K562 (cell line): ENCODE data around the gene EDA. TPM values are rescaled to one million over a fixed set of nuclear protein-coding genes. Genes with fewer than 3 reads are reported as not detected.

Experiments
- ATAC-seq: fragments of 200-7000 bp; cut with Tn5 transposase; 3 replicates; pipeline ENCODE4 v1.9.1; 2020; ENCODE audit warnings: moderate library complexity
- BruUV-seq: library from RNA; stranded (reverse); fragments of 400-500 nt; replicated peaks from 2 replicates; lab custom pipeline; 2021; lab: Mats Ljungman, UMichigan
- CTCF ChIA-PET: fragments of 300-600 bp; formaldehyde crosslinking; extraction: SDS; loops from one replicate; lab custom pipeline; 2021; ENCODE audit warnings: low intra/inter-chr PET ratio; lab: Yijun Ruan, JAX
- POLR2A ChIA-PET: fragments of 300-600, 350-650 bp; sonication (Branson Sonifier 250); formaldehyde crosslinking; extraction: SDS; loops from one replicate; lab custom pipeline; 2021; ENCODE audit warnings: antibody characterized with exemption, inconsistent platforms; lab: Yijun Ruan, JAX
- DNase-seq, 4 experiments: peaks; one replicate each; pipeline versions ENCODE4 v3.0.0 to v3.0.0-alpha.2; 2011 to 2018; ENCODE audit warnings: low spot score in 3 of 4, mixed read lengths in 3 of 4; ENCODE audit errors: extremely low read depth in 1 of 4
- FAIRE-seq: peaks from 2 replicates; lab custom pipeline; 2011; peaks lifted over from hg19 to GRCh38; lab: Jason Lieb, UNC
- H2AFZ ChIP-seq: 2 replicates; pipeline ENCODE4 v1.6.0; 2011; ENCODE audit warnings: low read depth, low read length, control low read depth, inconsistent platforms
- H3K27ac ChIP-seq: fragments of 200-600 bp; 3 replicates; pipeline ENCODE4 v1.8.0; 2011; ENCODE audit warnings: low read depth, mild to moderate bottlenecking, control low read depth, inconsistent platforms, low read length, moderate library complexity, mixed read lengths; ENCODE audit errors: extremely low read depth
- H3K27me3 ChIP-seq, 2 experiments: fragments of 300-600 bp in 1 of 2; 2 replicates in 1 of 2; 3 replicates in 1 of 2; pipeline versions ENCODE4 v1.6.0 to v1.8.0; 2011; ENCODE audit warnings: inconsistent platforms in 2 of 2, low read length in 2 of 2, mild to moderate bottlenecking in 1 of 2, mixed read lengths in 1 of 2, moderate library complexity in 1 of 2; ENCODE audit not compliant: control insufficient read depth in 2 of 2, insufficient read depth in 2 of 2
- H3K36me3 ChIP-seq: fragments of 300-600 bp; 3 replicates; pipeline ENCODE4 v1.8.0; 2011; ENCODE audit warnings: mild to moderate bottlenecking, low read length, inconsistent platforms; ENCODE audit not compliant: control insufficient read depth, insufficient read depth
- H3K4me1 ChIP-seq, 2 experiments: fragments of 200-600 bp in 1 of 2; replicated peaks in 1 of 2; 2 replicates in 1 of 2; 3 replicates in 1 of 2; pipeline versions ENCODE4 v1.5.1 to v1.8.0; 2011; ENCODE audit warnings: inconsistent platforms in 2 of 2, low read length in 2 of 2, mild to moderate bottlenecking in 1 of 2, mixed read lengths in 1 of 2, moderate library complexity in 1 of 2; ENCODE audit not compliant: control insufficient read depth in 2 of 2, insufficient read depth in 2 of 2
- H3K4me2 ChIP-seq: 2 replicates; pipeline ENCODE4 v1.6.1; 2011; ENCODE audit warnings: low read length, control low read depth, inconsistent platforms, mixed read lengths; ENCODE audit not compliant: insufficient read depth
- H3K4me3 ChIP-seq: fragments of 200-600 bp; sonication (generic), shearing (Covaris generic); 2 replicates; pipeline ENCODE4 v1.5.1; 2016; ENCODE audit warnings: control low read depth, inconsistent platforms
- H3K79me2 ChIP-seq: fragments of 200-600 bp; 3 replicates; pipeline ENCODE4 v1.8.0; 2011; ENCODE audit warnings: low read length, inconsistent platforms; ENCODE audit not compliant: control insufficient read depth, insufficient read depth
- H3K9ac ChIP-seq, 2 experiments: 2 replicates each; pipeline versions ENCODE4 v1.6.0 to v1.6.1; 2011; ENCODE audit warnings: low read depth in 2 of 2, low read length in 2 of 2, control low read depth in 1 of 2, inconsistent platforms in 1 of 2, mild to moderate bottlenecking in 1 of 2, mixed read lengths in 1 of 2; ENCODE audit not compliant: insufficient read depth in 1 of 2
- H3K9me1 ChIP-seq: one replicate; pipeline ENCODE4 v1.6.0; 2011; ENCODE audit warnings: inconsistent platforms, mild to moderate bottlenecking, low read length, moderate library complexity; ENCODE audit not compliant: control insufficient read depth, insufficient read depth
- H3K9me3 ChIP-seq: replicated peaks from 2 replicates; pipeline ENCODE4 v1.5.1; 2011; ENCODE audit warnings: low read depth, low read length, inconsistent platforms; ENCODE audit not compliant: control insufficient read depth, insufficient read depth
- H4K20me1 ChIP-seq: replicated peaks from 2 replicates; pipeline ENCODE4 v1.6.1; 2011; ENCODE audit warnings: low read length, inconsistent platforms, mixed read lengths; ENCODE audit not compliant: control insufficient read depth, insufficient read depth
- C11orf30 ChIP-seq: fragments of 450-650 bp; IDR thresholded peaks from 2 replicates; pipeline ENCODE4 v1.6.1; 2016; ENCODE audit warnings: low read depth, mild to moderate bottlenecking
- MAFF ChIP-seq: IDR thresholded peaks from 2 replicates; pipeline ENCODE4 v1.6.1; 2012; ENCODE audit warnings: low read length, improper control_type of control experiment
- MAFG ChIP-seq: fragments of 450-650 bp; conservative IDR thresholded peaks from 2 replicates; pipeline ENCODE4 v1.6.1; 2016; ENCODE audit warnings: missing genetic modification characterization, missing compliant biosample characterization
- POLR2AphosphoS5 ChIP-seq: IDR thresholded peaks from 2 replicates; pipeline ENCODE4 v1.6.1; 2011; ENCODE audit warnings: mild to moderate bottlenecking, low read depth, low read length, moderate library complexity; ENCODE audit not compliant: control insufficient read depth, insufficient read depth
- ZNF316 ChIP-seq: fragments of 450-650 bp; IDR thresholded peaks from 2 replicates; pipeline ENCODE4 v1.6.1; 2016
- in situ Hi-C: fragments of 300-500 bp; cut with MboI; formaldehyde crosslinking; loops from 4 replicates; pipeline ENCODE4 v1.15.0; 2018; ENCODE audit warnings: inconsistent platforms, mixed read lengths
- intact Hi-C: fragments of 100-400 bp; cut with micrococcal nuclease; formaldehyde crosslinking; loops from 2 replicates; pipeline ENCODE4 v1.14.2; 2022
- polyA plus RNA-seq, 8 experiments: library from polyadenylated mRNA; depleted of rRNA in 4 of 8; stranded (reverse) in 5 of 8; unstranded in 3 of 8; fragments of >200 nt; fragmentation: Nextera tagmentation in 2 of 8; fragmentation: Illumina TruSeq in 1 of 8; extraction: Ambion mirVana in 2 of 8; extraction: Trizol in 1 of 8; gene quantifications; 2 replicates each; pipeline versions ENCODE4 v1.2.1 to v1.2.3, GENCODE V29; 2011 to 2014; ENCODE audit warnings: inconsistent platforms in 1 of 8, missing spikeins in 1 of 8
- total RNA-seq, 7 experiments: library from RNA; depleted of rRNA in 6 of 7; stranded (reverse); fragments of >200 nt in 6 of 7; fragmentation: Illumina TruSeq in 2 of 7; extraction: Trizol in 2 of 7; gene quantifications; 2 replicates each; pipeline versions ENCODE4 v1.2.1 to v1.2.3, GENCODE V29; 2011 to 2021; ENCODE audit warnings: low replicate concordance in 1 of 7
- TF ChIP-seq, protein P1 (sequence below), 2 experiments: fragments of 150-350 bp in 1 of 2; IDR thresholded peaks; 2 replicates each; pipeline ENCODE4 v1.6.1; 2012 to 2016; ENCODE audit warnings: low read depth in 2 of 2, low read length in 2 of 2, mild to moderate bottlenecking in 1 of 2, moderate library complexity in 1 of 2

EDA gene
- total and polyA plus RNA-seq, 9 of the 15 experiments (the other 6 are each of a cell fraction or from before 2014, with no cell fraction given) = 0.03 to 0.40 (median 0.07) TPM

DNA sequence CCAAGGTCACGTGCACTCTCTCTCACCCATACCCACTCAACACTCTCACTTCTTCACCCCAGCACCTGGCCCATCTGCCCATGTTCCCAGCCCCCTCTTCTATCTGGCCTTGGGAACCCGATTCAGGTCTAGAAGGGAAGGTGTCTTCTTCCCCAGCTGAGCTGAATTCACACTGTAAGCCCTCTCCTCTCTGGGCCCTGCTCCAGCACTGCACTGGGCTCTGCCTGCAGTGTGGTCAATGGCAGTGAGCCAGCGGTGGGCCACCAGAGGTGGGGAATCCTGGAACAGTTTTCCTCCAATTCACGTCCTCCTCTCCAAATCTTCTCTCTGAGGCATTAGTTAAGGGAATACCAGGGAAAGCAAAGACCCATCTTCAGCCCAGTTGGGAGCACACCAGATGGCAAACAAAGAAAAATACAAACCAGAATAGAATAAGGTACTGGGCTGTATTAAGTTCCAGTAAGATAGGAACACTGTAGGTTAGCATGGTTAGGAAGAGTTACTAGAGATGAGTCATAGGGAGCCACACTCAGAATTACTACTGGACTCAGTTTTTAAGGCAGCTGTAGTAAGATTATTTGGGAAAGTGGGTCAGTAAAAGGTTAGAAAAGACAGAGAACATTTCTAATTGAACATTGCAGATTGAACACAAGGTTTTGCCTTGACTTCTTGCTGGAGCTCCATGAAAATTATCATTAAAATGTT, 428.8 kb downstream of the EDA start (continued):
- TF ChIP-seq, protein P1, sequence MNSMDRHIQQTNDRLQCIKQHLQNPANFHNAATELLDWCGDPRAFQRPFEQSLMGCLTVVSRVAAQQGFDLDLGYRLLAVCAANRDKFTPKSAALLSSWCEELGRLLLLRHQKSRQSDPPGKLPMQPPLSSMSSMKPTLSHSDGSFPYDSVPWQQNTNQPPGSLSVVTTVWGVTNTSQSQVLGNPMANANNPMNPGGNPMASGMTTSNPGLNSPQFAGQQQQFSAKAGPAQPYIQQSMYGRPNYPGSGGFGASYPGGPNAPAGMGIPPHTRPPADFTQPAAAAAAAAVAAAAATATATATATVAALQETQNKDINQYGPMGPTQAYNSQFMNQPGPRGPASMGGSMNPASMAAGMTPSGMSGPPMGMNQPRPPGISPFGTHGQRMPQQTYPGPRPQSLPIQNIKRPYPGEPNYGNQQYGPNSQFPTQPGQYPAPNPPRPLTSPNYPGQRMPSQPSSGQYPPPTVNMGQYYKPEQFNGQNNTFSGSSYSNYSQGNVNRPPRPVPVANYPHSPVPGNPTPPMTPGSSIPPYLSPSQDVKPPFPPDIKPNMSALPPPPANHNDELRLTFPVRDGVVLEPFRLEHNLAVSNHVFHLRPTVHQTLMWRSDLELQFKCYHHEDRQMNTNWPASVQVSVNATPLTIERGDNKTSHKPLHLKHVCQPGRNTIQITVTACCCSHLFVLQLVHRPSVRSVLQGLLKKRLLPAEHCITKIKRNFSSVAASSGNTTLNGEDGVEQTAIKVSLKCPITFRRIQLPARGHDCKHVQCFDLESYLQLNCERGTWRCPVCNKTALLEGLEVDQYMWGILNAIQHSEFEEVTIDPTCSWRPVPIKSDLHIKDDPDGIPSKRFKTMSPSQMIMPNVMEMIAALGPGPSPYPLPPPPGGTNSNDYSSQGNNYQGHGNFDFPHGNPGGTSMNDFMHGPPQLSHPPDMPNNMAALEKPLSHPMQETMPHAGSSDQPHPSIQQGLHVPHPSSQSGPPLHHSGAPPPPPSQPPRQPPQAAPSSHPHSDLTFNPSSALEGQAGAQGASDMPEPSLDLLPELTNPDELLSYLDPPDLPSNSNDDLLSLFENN (IDR thresholded peaks at IDR 0.05; ENCODE audit: low read depth in 2 of 2, low read length in 2 of 2) = no peak

DNA sequence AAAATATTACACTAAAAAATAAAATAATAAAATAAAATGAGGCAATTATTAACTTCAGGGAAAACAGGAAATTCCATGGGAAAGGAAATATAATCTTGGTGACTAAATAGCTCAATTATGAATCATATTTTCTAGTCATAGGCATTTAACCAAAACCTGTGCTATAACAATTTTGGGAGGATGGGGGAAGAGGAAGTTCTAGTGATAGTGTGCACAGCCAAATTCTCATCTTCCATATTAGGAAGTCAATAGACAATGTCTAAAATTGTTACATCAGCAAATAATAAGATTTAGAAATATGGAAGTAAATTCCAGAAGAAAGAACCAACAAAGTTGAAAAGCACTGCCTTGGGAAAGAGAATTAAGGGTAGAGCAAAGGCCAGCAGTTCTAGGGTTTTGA, 431.1 kb downstream of the EDA start:
- Histone ChIP-seq H3K36me3 (no peaks in the 10 kb centered on the region), H2AFZ (no peak overlapping the region), H3K4me3 (no peak overlapping the region), H3K9me1 (no peaks in the 10 kb centered on the region), H3K79me2 (no peaks in the 10 kb centered on the region), H3K27me3 (peaks cover 0 to 8% of the 10 kb centered on the region in 2 experiments; a peak in 2 of 5 replicates), H3K27ac (no peak overlapping the region), H3K9ac (no peak overlapping the region), H3K4me1 (no peaks in the 10 kb centered on the region; a peak in 1 of 5 replicates), H3K4me2 (no peak overlapping the region), H4K20me1 (no peaks in the 10 kb centered on the region), H3K9me3 (no peaks in the 10 kb centered on the region)
- no peak for DNase-seq
- no peak for ATAC-seq
- in situ Hi-C loops (loop anchor here (25.0 kb wide), 1 partner anchor 510 kb away; no protein-coding TSS in a partner anchor), intact Hi-C loops (no loop called here)
- POLR2A ChIA-PET = no interaction called here
- peak; percentile 58; the same call in 1 of the 2 replicates for TF ChIP-seq MAFG
- peak; percentile 56; the same call in 1 of the 2 replicates for TF ChIP-seq C11orf30
- peak; percentile 46 for TF ChIP-seq MAFF
- peak; percentile 77 for TF ChIP-seq ZNF316
- TF ChIP-seq POLR2AphosphoS5 = no peak
- FAIRE-seq = no peak
- BruUV-seq = no TSS peak
- CTCF ChIA-PET = no interaction called here
